Measurements from ENCODE around the gene SPDYA. TPM values are rescaled to one million over a fixed set of nuclear protein-coding genes. Genes with fewer than 3 reads are reported as not detected.
"Not testable (repeated sequence)": the region's sequence is repeated elsewhere in the genome, so short reads cannot be mapped to it uniquely, and the experiment has no call there.

Gene SPDYA
- total and polyA plus RNA-seq, 2 of the 4 experiments (the other 2 are of a cell fraction), result not detected

DNA sequence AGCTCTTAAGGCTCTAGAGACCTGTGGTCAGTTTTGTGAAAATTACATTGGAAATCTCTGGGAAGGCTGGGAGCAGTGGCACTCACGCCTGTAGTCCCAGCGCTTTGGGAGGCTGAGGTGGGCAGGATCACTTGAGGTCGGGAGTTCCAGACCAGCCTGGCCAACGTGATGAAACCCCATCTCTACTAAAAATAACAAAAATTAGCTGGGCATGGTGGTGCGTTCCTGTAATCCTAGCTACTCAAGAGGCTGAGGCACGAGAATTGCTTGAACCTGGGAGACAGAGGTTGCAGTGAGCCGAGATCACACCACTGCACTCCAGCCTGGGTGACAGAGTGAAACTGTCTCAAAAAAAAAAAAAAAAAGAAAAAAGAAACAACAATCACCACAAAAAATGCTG, 26.1 kb upstream of the SPDYA start:
- in situ Hi-C loops (cut with MboI; ENCODE audit: low sequenced_read_pairs); POLR2A ChIA-PET (ENCODE audit: unreplicated experiment); H4K8ac ChIP-seq (ENCODE audit: low read depth in 2 of 2, low read length in 2 of 2); DNase-seq; H2BK120ac ChIP-seq (ENCODE audit: low read depth, low read length); H3K4me3 ChIP-seq (ENCODE audit: insufficient read depth, low read depth, low read length); H2AK5ac ChIP-seq (ENCODE audit: low read depth, low read length); H3K9me3 ChIP-seq (ENCODE audit: control insufficient read depth, insufficient read depth, low read length); H3K9ac ChIP-seq (ENCODE audit: low read depth, low read length); H2BK20ac ChIP-seq (ENCODE audit: low read depth, low read length); H3K18ac ChIP-seq (ENCODE audit: low read depth, low read length); H3K4me1 ChIP-seq (ENCODE audit: control insufficient read depth, insufficient read depth, low read length); H3K9me1 ChIP-seq (ENCODE audit: insufficient read depth, low read length); BruUV-seq (replicated peaks); dilution Hi-C loops (cut with HindIII; ENCODE audit: low sequenced_read_pairs, unreplicated experiment); H4K91ac ChIP-seq (ENCODE audit: insufficient read depth, low read depth, low read length); H3K4ac ChIP-seq (ENCODE audit: low read depth, low read length); H2BK15ac ChIP-seq (ENCODE audit: low read depth, low read length); H3K27me3 ChIP-seq (ENCODE audit: control insufficient read depth, insufficient read depth, low read length); H2AFZ ChIP-seq (replicated peaks; ENCODE audit: low read length, poor library complexity); H3K14ac ChIP-seq (replicated peaks; ENCODE audit: low read depth, low read length); H3K23ac ChIP-seq (ENCODE audit: low read depth, low read length); H4K5ac ChIP-seq (ENCODE audit: low read depth, low read length); H3K4me2 ChIP-seq (ENCODE audit: low read depth, low read length); ATAC-seq (ENCODE audit: low read depth); H4K20me1 ChIP-seq (ENCODE audit: insufficient read depth, low read length); H2BK5ac ChIP-seq (ENCODE audit: low read depth, low read length, poor library complexity, severe bottlenecking); intact Hi-C loops (cut with micrococcal nuclease); H3K27ac ChIP-seq (ENCODE audit: insufficient read depth, low read length); H3K56ac ChIP-seq (ENCODE audit: extremely low read depth, insufficient read depth, low read length); H2AK9ac ChIP-seq (replicated peaks; ENCODE audit: low read depth, low read length, poor library complexity): not testable (repeated sequence)
- CTCF ChIA-PET, result interaction anchor here (0.6 kb wide), 2 partner anchors 292 to 312 kb away, joined by 3 read pairs; no protein-coding TSS in a partner anchor
- peaks cover 48% of the 10 kb centered on the region for H3K36me3 ChIP-seq (ENCODE audit: control insufficient read depth, insufficient read depth, low read length)
- no CpG with 5 or more reads among the region's 7 CpGs for WGBS, 2 experiments (ENCODE audit: extremely low coverage in 2 of 2, insufficient read length in 1 of 2)
- H3K79me1 ChIP-seq (ENCODE audit: low read depth in 1 of 2, low read length in 2 of 2), result peaks cover 13 to 16% of the 10 kb centered on the region in 2 experiments
